Stimulated activated naive CD8-positive, alpha-beta T cell treated with anti-CD3 and anti-CD28 coated beads, Interleukin-15, amount 100 ng/mL, for 72 hours (primary cell): ENCODE data around the gene CXCR3.
A peak's percentile ranks its signal among the peaks of the same experiment; 100 is the strongest.
"Not testable (repeated sequence)": the region's sequence is repeated elsewhere in the genome, so short reads cannot be mapped to it uniquely, and the experiment has no call there.

Experiments
- ATAC-seq: fragments of 150-1000 bp; cut with Tn5 transposase; 2 replicates; pipeline ENCODE4 v1.10.0; 2021; ENCODE audit warnings: mild to moderate bottlenecking, moderate library complexity
- DNase-seq, 2 donors: peaks; one replicate each; pipeline ENCODE4 v3.0.0; 2021 to 2022
- H3K27ac Mint-ChIP-seq, 2 donors: one replicate each; pipeline ENCODE4 v1.8.0; 2022; ENCODE audit warnings: mild to moderate bottlenecking in 2 of 2, mixed read lengths in 2 of 2, moderate library complexity in 2 of 2
- H3K27me3 Mint-ChIP-seq: one replicate; pipeline ENCODE4 v1.8.0; 2022; ENCODE audit warnings: mixed read lengths
- H3K4me1 Mint-ChIP-seq: one replicate; pipeline ENCODE4 v1.8.0; 2022; ENCODE audit warnings: mild to moderate bottlenecking, mixed read lengths
- H3K4me3 Mint-ChIP-seq, 2 donors: one replicate each; pipeline ENCODE4 v1.8.0; 2022; ENCODE audit warnings: mild to moderate bottlenecking in 2 of 2, mixed read lengths in 2 of 2, moderate library complexity in 1 of 2
- H3K9me3 Mint-ChIP-seq, 2 donors: one replicate each; pipeline ENCODE4 v1.8.0; 2022; ENCODE audit warnings: mixed read lengths in 2 of 2

The CXCR3 gene

GRCh38 chrX:71622576-71623450 lies 4.5 kb upstream of the CXCR3 start:
- Mint-ChIP-seq H3K4me3 (peak overlapping the region; percentile 73 to 86), H3K4me1 (peaks cover 71% of the 10 kb centered on the region), H3K9me3 (no peaks in the 10 kb centered on the region), H3K27me3 (no peaks in the 10 kb centered on the region), H3K27ac (peak overlapping the region; percentile 98 to 99)
- DNase-seq (peak; percentile 76 to 84), ATAC-seq (peak; percentile 75)

GRCh38 chrX:71622032-71622575 lies 3.8 kb upstream of the CXCR3 start:
- ATAC-seq, result no peak

GRCh38 chrX:71621603-71622002 lies 3.3 kb upstream of the CXCR3 start:
- no peak for DNase-seq

More at GRCh38 chrX:71622032-71622575, 3.8 kb upstream of the CXCR3 start:
- peaks cover 77% of the 10 kb centered on the region for H3K4me1 Mint-ChIP-seq
- H3K9me3 Mint-ChIP-seq, result no peaks in the 10 kb centered on the region
- H3K27me3 Mint-ChIP-seq, result no peaks in the 10 kb centered on the region
- peak overlapping the region; percentile 98 to 99 for H3K27ac Mint-ChIP-seq
- peak overlapping the region; percentile 73 to 86 for H3K4me3 Mint-ChIP-seq
- no peak for DNase-seq

GRCh38 chrX:71619986-71620385 lies 1.7 kb upstream of the CXCR3 start:
- no peak for ATAC-seq
- Mint-ChIP-seq H3K4me3 (peak overlapping the region; percentile 35 to 49), H3K9me3 (no peaks in the 10 kb centered on the region), H3K4me1 (peaks cover 87% of the 10 kb centered on the region), H3K27me3 (no peaks in the 10 kb centered on the region), H3K27ac (peak overlapping the region; percentile 94)
- DNase-seq, result no peak

More at GRCh38 chrX:71621603-71622002, 3.3 kb upstream of the CXCR3 start:
- H3K27ac Mint-ChIP-seq, result peak overlapping the region in 1 of 2 donors; percentile 54
- H3K4me1 Mint-ChIP-seq, result peaks cover 82% of the 10 kb centered on the region
- no peaks in the 10 kb centered on the region for H3K9me3 Mint-ChIP-seq
- ATAC-seq, result no peak
- no peaks in the 10 kb centered on the region for H3K27me3 Mint-ChIP-seq
- H3K4me3 Mint-ChIP-seq, result peak overlapping the region in 1 of 2 donors; percentile 2

GRCh38 chrX:71619193-71619592 lies 882 bp upstream of the CXCR3 start:
- DNase-seq (peak; percentile 49 to 72), ATAC-seq (peak; percentile 37)
- Mint-ChIP-seq H3K4me1 (peaks cover 89% of the 10 kb centered on the region), H3K9me3 (no peaks in the 10 kb centered on the region), H3K27me3 (no peaks in the 10 kb centered on the region), H3K27ac (peak overlapping the region; percentile 94 to 95), H3K4me3 (peak overlapping the region; percentile 94 to 98)

GRCh38 chrX:71618787-71619186 lies 476 bp upstream of the CXCR3 start:
- H3K27ac Mint-ChIP-seq, result peak overlapping the region; percentile 94 to 95
- ATAC-seq (no peak), DNase-seq (peak; percentile 14 to 32)
- H3K4me3 Mint-ChIP-seq, result peak overlapping the region; percentile 94 to 98
- H3K9me3 Mint-ChIP-seq, result no peaks in the 10 kb centered on the region
- H3K4me1 Mint-ChIP-seq, result peaks cover 85% of the 10 kb centered on the region
- H3K27me3 Mint-ChIP-seq, result no peaks in the 10 kb centered on the region

- no peaks in the 10 kb centered on the region for H3K27me3 Mint-ChIP-seq
- H3K4me3 Mint-ChIP-seq, result peak overlapping the region; percentile 94 to 98
- no peaks in the 10 kb centered on the region for H3K9me3 Mint-ChIP-seq
- peaks cover 74% of the 10 kb centered on the region for H3K4me1 Mint-ChIP-seq
- peak in 1 of 2 donors; percentile 15 for DNase-seq
- peak; percentile 1 for ATAC-seq
- H3K27ac Mint-ChIP-seq, result peak overlapping the region; percentile 94 to 95
Observed at GRCh38 chrX:71617742-71618141, 569 bp downstream of the CXCR3 start.

- ATAC-seq (peak; percentile 29), DNase-seq (peak; percentile 49 to 54)
- Mint-ChIP-seq H3K27ac (peak overlapping the region; percentile 85 to 96), H3K9me3 (no peaks in the 10 kb centered on the region), H3K27me3 (no peaks in the 10 kb centered on the region), H3K4me3 (peak overlapping the region; percentile 94 to 98), H3K4me1 (peaks cover 66% of the 10 kb centered on the region)
Observed at GRCh38 chrX:71616672-71617529, 1.4 kb downstream of the CXCR3 start.

GRCh38 chrX:71615954-71616353 lies 2.4 kb downstream of the CXCR3 start:
- H3K4me1 Mint-ChIP-seq, result peaks cover 66% of the 10 kb centered on the region
- peak overlapping the region; percentile 94 to 98 for H3K4me3 Mint-ChIP-seq
- DNase-seq, result peak; percentile 26 to 63
- no peaks in the 10 kb centered on the region for H3K27me3 Mint-ChIP-seq
- ATAC-seq, result peak; percentile 57
- H3K9me3 Mint-ChIP-seq, result no peaks in the 10 kb centered on the region
- peak overlapping the region; percentile 96 to 97 for H3K27ac Mint-ChIP-seq

- Mint-ChIP-seq H3K9me3 (no peaks in the 10 kb centered on the region), H3K27ac (peak overlapping the region; percentile 74 to 97), H3K4me3 (peak overlapping the region; percentile 94 to 98), H3K4me1 (peaks cover 60% of the 10 kb centered on the region), H3K27me3 (no peaks in the 10 kb centered on the region)
- DNase-seq, result peak in 1 of 2 donors; percentile 14
- no peak for ATAC-seq
Observed at GRCh38 chrX:71615056-71615455, 3.3 kb downstream of the CXCR3 start.

GRCh38 chrX:71612256-71612655 lies 6.1 kb downstream of the CXCR3 start:
- H3K27ac Mint-ChIP-seq, result no peak overlapping the region
- no peak for ATAC-seq
- no peak overlapping the region for H3K4me3 Mint-ChIP-seq
- H3K9me3 Mint-ChIP-seq, result no peaks in the 10 kb centered on the region
- peaks cover 63% of the 10 kb centered on the region for H3K4me1 Mint-ChIP-seq
- H3K27me3 Mint-ChIP-seq, result no peaks in the 10 kb centered on the region
- DNase-seq, result no peak

- H3K27me3 Mint-ChIP-seq, H3K27ac Mint-ChIP-seq, H3K9me3 Mint-ChIP-seq, ATAC-seq, DNase-seq, H3K4me3 Mint-ChIP-seq: not testable (repeated sequence)
- peaks cover 63% of the 10 kb centered on the region for H3K4me1 Mint-ChIP-seq
Observed at GRCh38 chrX:71611736-71612135, 6.6 kb downstream of the CXCR3 start.

GRCh38 chrX:71609095-71609750 lies 9.1 kb downstream of the CXCR3 start:
- no peak for DNase-seq
- Mint-ChIP-seq H3K27ac (peak overlapping the region in 1 of 2 donors; percentile 62), H3K9me3 (no peaks in the 10 kb centered on the region), H3K4me3 (no peak overlapping the region), H3K4me1 (peaks cover 66% of the 10 kb centered on the region), H3K27me3 (no peaks in the 10 kb centered on the region)
- peak; percentile 59 for ATAC-seq

GRCh38 chrX:71607488-71607887 lies 10.8 kb downstream of the CXCR3 start:
- peak overlapping the region; percentile 20 to 49 for H3K27ac Mint-ChIP-seq
- peaks cover 80% of the 10 kb centered on the region for H3K4me1 Mint-ChIP-seq
- DNase-seq (no peak), ATAC-seq (no peak)
- H3K27me3 Mint-ChIP-seq, result no peaks in the 10 kb centered on the region
- peak overlapping the region in 1 of 2 donors; percentile 3 for H3K4me3 Mint-ChIP-seq
- no peaks in the 10 kb centered on the region for H3K9me3 Mint-ChIP-seq
